ACHN (cell line): Measurements from ENCODE around the gene GSK3B.

ENCODE experiments used
- DNase-seq: peaks from one replicate; pipeline ENCODE4 v3.0.0-alpha.2; 2015
- in situ Hi-C: cut with HindIII; loops from 2 replicates; pipeline ENCODE4 v1.10.0; 2017; ENCODE audit warnings: low sequenced_read_pairs, low pct_ligation_motif_present, low pct_unique_long_range_greater_than_20kb

Gene GSK3B

DNA sequence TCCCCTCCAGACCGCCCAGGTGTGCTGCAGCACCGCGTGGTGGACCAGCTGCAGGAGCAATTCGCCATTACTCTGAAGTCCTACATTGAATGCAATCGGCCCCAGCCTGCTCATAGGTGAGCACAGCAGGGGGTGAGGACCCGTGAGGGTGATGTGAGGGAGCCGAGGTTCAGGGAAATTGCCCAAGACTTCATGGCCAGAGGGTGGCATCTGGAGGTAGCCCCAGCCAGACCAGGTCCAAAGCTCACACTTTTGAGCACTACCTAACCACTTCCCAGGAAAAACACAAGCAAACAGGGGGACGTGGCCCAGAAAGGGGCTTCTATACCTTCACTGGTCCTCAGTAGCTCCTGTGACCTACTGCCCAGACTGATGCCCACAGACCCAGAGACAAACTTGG is 278.5 kb downstream of the GSK3B start:
- in situ Hi-C loops = no loop called here

DNA sequence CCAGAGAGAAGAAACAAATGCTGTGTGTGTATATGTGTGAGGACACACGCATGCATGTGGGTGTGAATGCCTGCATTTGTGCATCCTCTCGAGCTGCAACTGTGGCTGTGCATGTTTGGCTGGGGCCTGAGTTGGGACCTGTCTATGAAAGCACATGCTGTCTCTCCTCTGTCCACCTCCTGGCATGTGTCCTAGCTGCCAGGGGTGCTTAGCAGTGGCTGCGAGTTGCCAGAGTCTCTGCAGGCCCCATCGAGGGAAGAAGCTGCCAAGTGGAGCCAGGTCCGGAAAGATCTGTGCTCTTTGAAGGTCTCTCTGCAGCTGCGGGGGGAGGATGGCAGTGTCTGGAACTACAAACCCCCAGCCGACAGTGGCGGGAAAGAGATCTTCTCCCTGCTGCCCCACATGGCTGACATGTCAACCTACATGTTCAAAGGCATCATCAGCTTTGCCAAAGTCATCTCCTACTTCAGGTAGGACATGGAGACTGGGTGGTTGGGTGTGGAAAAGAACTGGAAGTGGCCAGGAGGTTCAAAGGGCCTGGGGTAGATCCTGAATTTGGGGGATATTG is 281.7 kb downstream of the GSK3B start:
- DNase-seq = no peak
- in situ Hi-C loops = no loop called here

More for the DNA sequence above, 278.5 kb downstream of the GSK3B start:
- DNase-seq = no peak

- DNase-seq = peak; percentile 31
These were observed 284.2 kb downstream of the GSK3B start for GRCh38 chr3:119810018-119810435.

GRCh38 chr3:119809249-119810017 is 284.8 kb downstream of the GSK3B start:
- DNase-seq = no peak

More at GRCh38 chr3:119810018-119810435, 284.2 kb downstream of the GSK3B start:
- in situ Hi-C loops = no loop called here

GRCh38 chr3:119808843-119809242 is 285.4 kb downstream of the GSK3B start:
- no peak for DNase-seq
- in situ Hi-C loops = no loop called here

More at GRCh38 chr3:119809249-119810017, 284.8 kb downstream of the GSK3B start:
- in situ Hi-C loops = no loop called here

DNA sequence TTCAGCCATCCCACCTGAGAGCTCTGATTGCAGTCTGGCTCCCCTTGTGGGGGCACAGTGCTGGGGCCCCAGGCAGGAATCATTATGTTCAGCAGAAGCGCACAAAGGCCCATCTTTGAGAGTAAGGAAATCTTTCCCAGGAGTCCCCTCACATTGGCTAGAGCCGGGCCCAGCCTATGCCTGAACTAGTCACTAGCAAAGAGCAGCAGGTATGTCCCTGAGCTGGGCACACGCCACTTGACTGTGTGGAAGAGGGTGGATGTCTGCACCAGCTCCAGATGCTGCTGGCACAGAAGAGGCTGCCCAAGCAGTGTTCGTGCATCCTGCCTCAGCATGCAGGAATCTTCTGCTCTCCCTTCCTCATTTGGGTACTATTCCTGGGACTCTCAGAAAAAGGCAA is 286.0 kb downstream of the GSK3B start:
- DNase-seq = no peak
- in situ Hi-C loops = no loop called here

GRCh38 chr3:119800844-119801243 is 293.4 kb downstream of the GSK3B start:
- DNase-seq = no peak
- in situ Hi-C loops = no loop called here

- in situ Hi-C loops = no loop called here
- no peak for DNase-seq
These were observed 297.5 kb downstream of the GSK3B start for GRCh38 chr3:119796785-119797184.

DNA sequence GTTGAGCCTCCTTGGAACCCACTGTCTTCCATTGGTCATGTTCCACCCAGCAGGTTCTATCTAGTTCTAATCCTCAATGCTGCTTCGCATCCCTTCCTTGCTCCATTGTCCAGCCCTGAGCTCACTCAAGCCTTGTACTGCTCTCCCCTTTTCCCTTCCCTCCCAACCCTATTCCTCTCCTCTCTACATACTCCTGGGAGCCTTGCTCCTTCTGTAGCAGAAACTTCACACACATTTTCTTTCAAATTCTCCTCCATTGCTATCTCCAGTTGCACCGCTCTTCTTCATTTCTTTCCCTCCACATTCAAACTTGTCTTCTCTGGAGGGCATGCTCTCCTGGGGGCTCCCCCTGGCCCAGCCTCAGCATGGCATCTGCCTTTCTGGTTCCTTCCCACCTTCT is 297.9 kb downstream of the GSK3B start:
- no peak for DNase-seq
- in situ Hi-C loops = no loop called here

- in situ Hi-C loops = no loop called here
- no peak for DNase-seq
These were observed 298.4 kb downstream of the GSK3B start for GRCh38 chr3:119795849-119796248.

- DNase-seq = peak; percentile 21
- in situ Hi-C loops = no loop called here
These were observed 299.2 kb downstream of the GSK3B start for GRCh38 chr3:119794971-119795612.

DNA sequence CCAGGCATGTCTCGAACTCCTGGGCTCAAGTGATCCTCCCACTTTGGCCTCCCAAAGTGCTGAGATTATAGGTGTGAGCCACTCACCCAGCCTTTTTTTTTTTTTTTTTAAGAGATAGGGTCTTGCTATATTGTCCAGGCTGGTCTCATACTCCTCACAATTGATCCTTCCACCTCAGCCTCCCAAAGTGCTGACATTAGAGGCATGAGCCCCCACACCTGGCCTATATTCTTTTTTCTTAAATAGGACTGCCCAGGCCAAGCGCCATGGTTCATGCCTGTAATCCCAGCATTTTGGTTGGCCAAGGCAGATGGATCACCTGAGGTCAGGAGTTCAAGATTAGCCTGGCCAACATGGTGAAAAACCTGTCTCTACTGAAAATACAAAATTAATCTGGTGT is 299.8 kb downstream of the GSK3B start:
- in situ Hi-C loops = no loop called here

GRCh38 chr3:119792270-119792669 is 302.0 kb downstream of the GSK3B start:
- in situ Hi-C loops = no loop called here
- no peak for DNase-seq

More for the DNA sequence above, 299.8 kb downstream of the GSK3B start:
- no peak for DNase-seq

DNA sequence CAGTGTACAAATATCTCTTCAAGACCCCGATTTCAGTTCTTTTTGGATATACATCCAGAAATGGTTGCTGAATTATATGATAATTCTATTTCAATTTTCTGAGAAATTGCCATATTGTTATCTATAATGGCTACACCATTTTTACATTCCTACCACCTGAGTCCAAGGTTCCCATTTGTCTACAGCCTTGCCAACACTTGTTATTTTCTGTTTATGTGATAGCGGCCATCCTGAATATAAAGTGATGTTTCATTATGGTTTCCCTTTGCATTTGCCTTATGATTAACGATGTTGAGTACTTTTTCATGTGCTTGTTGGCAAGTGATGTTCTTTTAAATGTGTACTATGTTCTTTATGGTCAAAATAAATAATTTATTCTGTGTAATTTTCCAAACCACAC is 303.9 kb downstream of the GSK3B start:
- in situ Hi-C loops = no loop called here
- DNase-seq = no peak

DNA sequence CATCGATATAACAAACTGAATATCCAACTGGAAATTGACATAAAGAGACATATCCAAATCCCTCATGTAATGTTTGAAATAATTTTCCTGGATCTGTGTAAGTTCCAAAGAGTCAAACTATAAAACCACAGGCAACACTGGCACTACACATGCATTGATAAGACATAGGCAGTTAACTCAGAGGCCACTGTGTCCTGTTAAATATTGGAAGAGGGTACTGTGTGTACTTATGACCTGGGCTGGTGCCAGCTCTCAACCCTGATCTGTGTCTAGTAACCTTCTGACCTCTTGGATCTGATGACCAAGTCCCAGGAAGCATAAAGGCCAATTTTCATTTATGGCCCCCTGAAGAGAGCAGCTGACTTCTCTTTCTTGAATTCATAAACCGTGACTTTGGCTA is 307.8 kb downstream of the GSK3B start:
- DNase-seq = no peak
- in situ Hi-C loops = no loop called here

GRCh38 chr3:119783883-119784282 is 310.4 kb downstream of the GSK3B start:
- DNase-seq = no peak
- in situ Hi-C loops = no loop called here

DNA sequence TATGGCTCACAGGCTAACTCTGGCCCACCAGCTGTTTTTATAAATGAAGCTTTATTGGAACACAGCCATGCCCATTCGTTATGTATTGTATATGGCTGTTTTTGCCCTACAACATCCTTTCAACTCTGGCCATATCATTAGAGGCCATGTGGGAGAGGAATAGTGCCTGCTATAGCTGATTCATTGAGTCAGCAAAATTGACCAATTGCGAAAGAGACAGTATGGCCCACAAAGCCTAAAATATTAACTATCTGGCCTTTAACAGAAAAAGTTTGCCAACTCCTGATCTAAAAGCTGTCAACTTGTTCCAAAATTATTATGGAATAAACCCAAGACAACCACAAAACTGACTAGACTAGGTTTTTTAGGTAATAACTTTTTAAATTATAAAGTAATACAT is 311.0 kb downstream of the GSK3B start:
- in situ Hi-C loops = no loop called here

GRCh38 chr3:119782460-119782859 is 311.8 kb downstream of the GSK3B start:
- in situ Hi-C loops = no loop called here
- DNase-seq = no peak

More for the DNA sequence above, 311.0 kb downstream of the GSK3B start:
- no peak for DNase-seq

- DNase-seq = no peak
- in situ Hi-C loops = no loop called here
These were observed 312.7 kb downstream of the GSK3B start, which contains the start of gene NR1I2 for GRCh38 chr3:119781330-119782198. Gene NR1I2 (plus strand): TSS chr3:119782101.
